C4-2B (cell line): ENCODE results near the gene TPBGL.

ENCODE experiments used
- H3K27ac ChIP-seq: fragments of 450-650 bp; 2 replicates; pipeline ENCODE4 v1.5.1; 2017
- CTCF ChIP-seq: fragments of 450-650 bp; conservative IDR thresholded peaks from 2 replicates; pipeline ENCODE4 v1.5.1; 2017; ENCODE audit warnings: mild to moderate bottlenecking
- ZFX ChIP-seq: fragments of 450-650 bp; IDR thresholded peaks from 2 replicates; pipeline ENCODE4 v1.6.1; 2017

TPBGL gene

GRCh38 chr11:75214411-75214821, 26.2 kb upstream of the TPBGL start:
- TF ChIP-seq CTCF (peak; percentile 35), ZFX (no peak)
- H3K27ac ChIP-seq = no peak overlapping the region

- no peak overlapping the region for H3K27ac ChIP-seq
- TF ChIP-seq CTCF (no peak), ZFX (no peak)
These were observed 25.7 kb upstream of the TPBGL start for GRCh38 chr11:75214843-75215242.

- no peak for TF ChIP-seq ZFX
- no peak for TF ChIP-seq CTCF
- H3K27ac ChIP-seq = no peak overlapping the region
These were observed 20.7 kb upstream of the TPBGL start for GRCh38 chr11:75219869-75220268.

GRCh38 chr11:75223954-75224643, 16.5 kb upstream of the TPBGL start:
- H3K27ac ChIP-seq = no peak overlapping the region
- TF ChIP-seq ZFX = no peak
- TF ChIP-seq CTCF = no peak

- no peak for TF ChIP-seq CTCF
- TF ChIP-seq ZFX = no peak
- H3K27ac ChIP-seq = no peak overlapping the region
These were observed 14.8 kb upstream of the TPBGL start for GRCh38 chr11:75225794-75226193.

- no peak for TF ChIP-seq CTCF
- no peak for TF ChIP-seq ZFX
- no peak overlapping the region for H3K27ac ChIP-seq
These were observed 11.1 kb upstream of the TPBGL start for GRCh38 chr11:75229466-75229865.

- TF ChIP-seq CTCF = no peak
- TF ChIP-seq ZFX = no peak
- H3K27ac ChIP-seq = no peak overlapping the region
These were observed 10.0 kb upstream of the TPBGL start for GRCh38 chr11:75230621-75231020.
